HG03159 (cell line): Measurements from ENCODE around the gene TBKBP1.

Experiments
- ATAC-seq: cut with Tn5 transposase; IDR thresholded peaks from one replicate; pipeline ENCODE4 v1.9.1; 2021; ENCODE audit warnings: mild to moderate bottlenecking, moderate library complexity; ENCODE audit not compliant: unreplicated experiment

TBKBP1 gene, protein sequence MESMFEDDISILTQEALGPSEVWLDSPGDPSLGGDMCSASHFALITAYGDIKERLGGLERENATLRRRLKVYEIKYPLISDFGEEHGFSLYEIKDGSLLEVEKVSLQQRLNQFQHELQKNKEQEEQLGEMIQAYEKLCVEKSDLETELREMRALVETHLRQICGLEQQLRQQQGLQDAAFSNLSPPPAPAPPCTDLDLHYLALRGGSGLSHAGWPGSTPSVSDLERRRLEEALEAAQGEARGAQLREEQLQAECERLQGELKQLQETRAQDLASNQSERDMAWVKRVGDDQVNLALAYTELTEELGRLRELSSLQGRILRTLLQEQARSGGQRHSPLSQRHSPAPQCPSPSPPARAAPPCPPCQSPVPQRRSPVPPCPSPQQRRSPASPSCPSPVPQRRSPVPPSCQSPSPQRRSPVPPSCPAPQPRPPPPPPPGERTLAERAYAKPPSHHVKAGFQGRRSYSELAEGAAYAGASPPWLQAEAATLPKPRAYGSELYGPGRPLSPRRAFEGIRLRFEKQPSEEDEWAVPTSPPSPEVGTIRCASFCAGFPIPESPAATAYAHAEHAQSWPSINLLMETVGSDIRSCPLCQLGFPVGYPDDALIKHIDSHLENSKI

GRCh38 chr17:47693731-47694580 lies at the start of gene TBKBP1:
TSS of gene TBKBP1 (plus strand) at chr17:47694161. CDS start at chr17:47696113, 1,952 bp downstream.
- ATAC-seq, result no peak

DNA sequence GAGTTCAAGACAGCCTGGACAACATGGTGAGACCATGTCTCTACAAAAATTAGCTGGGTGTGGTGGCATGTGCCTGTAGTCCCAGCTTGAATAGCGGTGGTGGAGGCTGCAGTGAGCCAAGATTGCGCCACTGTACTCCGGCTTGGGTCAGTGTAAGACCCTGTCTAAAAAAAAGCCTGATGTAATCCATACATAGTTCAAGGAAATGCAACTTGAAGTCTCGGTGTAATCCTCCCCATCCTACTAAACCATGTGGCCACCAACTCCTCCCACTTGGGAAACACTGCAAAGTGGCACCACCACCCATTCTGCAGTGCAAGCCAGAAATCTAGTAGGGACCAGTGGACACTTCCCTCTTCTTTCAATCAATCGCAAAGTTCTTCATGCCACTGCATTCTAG lies 49.6 kb upstream of the TBKBP1 start:
- no peak for ATAC-seq

GRCh38 chr17:47649153-47649971 lies 44.6 kb upstream of the TBKBP1 start, which contains the start of gene KPNB1:
TSS of gene KPNB1 (plus strand) at chr17:47649919. CDS start at chr17:47650245, 326 bp downstream.
- peak; percentile 77 for ATAC-seq

GRCh38 chr17:47649972-47650524 lies 43.9 kb upstream of the TBKBP1 start:
- ATAC-seq, result peak; percentile 1

DNA sequence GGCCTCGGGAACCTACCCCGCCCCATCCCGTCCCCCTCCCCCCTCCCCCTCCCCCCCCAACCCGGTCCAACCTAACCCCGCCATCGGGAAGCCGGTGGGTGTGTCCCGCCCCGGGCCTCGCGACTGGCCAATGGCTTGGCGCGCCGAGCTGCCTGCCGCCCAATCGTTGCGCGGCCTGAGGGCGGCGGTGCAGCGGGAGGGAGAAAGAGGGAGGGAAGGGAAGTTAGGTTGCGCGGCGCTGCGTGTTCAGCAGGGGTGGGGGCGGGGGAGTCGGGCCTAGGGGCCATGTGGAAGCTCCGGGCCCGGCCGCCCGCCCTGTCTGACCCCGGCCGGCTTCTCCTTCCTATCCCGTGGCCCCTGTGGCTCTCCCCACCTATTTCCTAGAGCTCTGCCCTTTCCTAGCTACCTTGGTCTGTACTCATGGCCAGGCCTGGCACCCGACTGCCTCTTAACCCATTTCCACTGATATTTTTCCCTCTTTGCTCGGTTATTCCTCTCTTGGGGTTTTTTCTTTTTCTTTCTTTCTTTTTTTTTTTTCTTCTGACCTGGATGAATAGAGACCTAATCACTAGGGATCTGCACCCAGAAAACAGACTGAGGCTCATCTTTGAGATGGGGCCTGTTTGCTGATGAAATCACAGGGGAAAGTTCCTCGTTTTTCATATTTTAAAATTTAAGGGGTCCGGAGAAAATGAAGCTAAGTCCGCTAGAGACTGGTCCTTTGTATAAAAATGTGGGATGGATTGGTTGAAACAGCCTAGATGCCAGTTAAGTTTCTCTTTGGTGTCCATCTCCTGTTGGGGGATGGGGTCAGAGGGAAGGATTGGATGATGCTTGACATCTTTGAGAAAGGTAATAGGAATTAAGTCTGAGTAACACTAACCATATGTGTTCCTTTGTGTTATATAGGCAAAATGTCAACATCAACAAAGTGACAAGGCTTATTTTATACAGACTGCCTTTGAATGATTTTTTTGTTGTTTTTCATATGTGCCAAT lies 43.1 kb upstream of the TBKBP1 start:
- peak; percentile 46 for ATAC-seq

DNA sequence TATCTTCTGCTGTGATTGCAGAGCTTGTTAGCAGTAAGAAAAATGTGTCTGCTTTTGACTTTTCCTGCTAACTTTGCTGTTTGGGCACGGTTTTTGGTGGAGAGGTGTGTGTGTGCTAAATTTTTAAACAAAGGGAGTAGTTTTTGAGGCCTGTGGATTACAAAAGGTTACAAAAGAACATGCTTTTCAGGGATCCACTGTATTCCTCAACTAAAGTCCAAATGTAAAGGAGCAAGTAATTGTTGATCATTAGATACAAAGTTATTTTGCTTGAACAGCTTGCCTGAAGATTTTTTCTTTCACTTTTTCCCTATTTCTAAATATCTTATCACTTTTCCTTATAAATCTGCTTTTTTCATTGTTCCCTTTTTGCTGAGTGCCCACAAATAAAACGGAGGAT lies 42.3 kb upstream of the TBKBP1 start:
- ATAC-seq, result no peak

- ATAC-seq, result no peak
Observed at GRCh38 chr17:47652570-47652969, 41.4 kb upstream of the TBKBP1 start.

- no peak for ATAC-seq
Observed at GRCh38 chr17:47653442-47653841, 40.5 kb upstream of the TBKBP1 start.

- ATAC-seq, result no peak
Observed at GRCh38 chr17:47654991-47655390, 39.0 kb upstream of the TBKBP1 start.

GRCh38 chr17:47660064-47660492 lies 33.9 kb upstream of the TBKBP1 start:
- ATAC-seq, result peak; percentile 60

DNA sequence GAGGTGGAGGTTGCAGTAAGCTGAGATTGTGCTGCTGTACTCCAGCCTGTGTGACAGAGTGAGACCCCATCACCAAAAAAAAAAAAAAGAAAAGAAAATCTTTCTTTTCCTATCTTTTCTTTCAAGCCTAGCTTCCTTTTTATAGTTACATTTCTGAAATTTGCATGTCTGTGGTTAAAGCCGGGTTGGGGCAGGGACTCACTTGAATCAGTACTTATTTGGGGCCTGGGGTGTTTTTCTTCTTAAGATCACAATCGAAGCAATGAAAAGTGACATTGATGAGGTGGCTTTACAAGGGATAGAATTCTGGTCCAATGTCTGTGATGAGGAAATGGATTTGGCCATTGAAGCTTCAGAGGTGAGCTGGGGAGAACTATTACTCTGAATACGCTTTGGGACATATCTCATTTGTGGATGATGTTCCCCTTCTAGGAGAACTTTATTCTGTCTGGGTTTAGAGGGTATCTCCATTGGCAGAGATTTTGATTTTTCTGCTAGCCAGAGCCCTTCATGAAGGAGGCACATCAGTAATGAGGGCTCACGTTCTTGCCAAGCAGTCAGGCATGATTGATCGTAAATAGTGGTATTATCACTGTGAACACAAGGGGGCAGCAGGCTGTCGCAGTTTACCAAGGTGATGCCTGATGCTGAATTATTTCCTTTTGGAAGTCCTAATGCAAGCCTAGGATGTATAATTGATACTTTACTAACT lies 29.9 kb upstream of the TBKBP1 start:
- ATAC-seq, result no peak

DNA sequence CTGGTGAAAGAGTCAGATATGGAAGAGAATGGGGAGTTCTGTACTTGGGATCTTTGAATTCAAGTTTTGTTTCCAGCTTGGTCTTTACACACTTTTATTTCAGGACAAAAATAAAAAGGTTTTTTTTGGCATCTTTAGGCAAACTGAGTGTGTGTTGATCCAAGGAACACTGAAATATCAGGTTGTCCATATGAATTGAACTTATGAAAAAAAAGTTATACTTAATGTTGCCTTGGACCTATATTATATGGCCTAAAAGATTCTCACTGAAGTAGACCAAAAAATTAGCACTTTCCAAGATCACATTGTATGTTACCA lies 29.4 kb upstream of the TBKBP1 start:
- no peak for ATAC-seq

- no peak for ATAC-seq
Observed at GRCh38 chr17:47665655-47666054, 28.3 kb upstream of the TBKBP1 start.

DNA sequence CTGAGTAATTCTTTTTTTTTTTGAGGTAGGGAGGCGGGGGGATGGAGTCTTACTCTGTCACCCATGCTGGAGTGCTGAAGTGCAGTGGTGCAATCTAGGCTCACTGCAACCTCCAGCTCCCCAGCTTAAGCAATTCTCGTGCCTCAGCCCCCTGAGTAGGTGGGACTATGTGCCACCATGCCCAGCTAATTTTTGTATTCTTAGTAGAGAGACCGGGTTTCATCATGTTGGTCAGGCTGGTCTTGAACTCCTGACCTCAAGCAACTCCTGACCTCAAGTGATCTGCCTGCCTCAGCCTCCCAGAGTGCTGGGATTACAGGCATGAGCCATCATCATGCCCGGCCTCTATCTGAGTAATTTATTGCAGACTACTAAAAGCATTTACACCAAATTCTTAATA lies 24.9 kb upstream of the TBKBP1 start:
- no peak for ATAC-seq

GRCh38 chr17:47670064-47670463 lies 23.9 kb upstream of the TBKBP1 start:
- no peak for ATAC-seq

GRCh38 chr17:47674499-47674898 lies 19.5 kb upstream of the TBKBP1 start:
- ATAC-seq, result no peak

- ATAC-seq, result no peak
Observed at GRCh38 chr17:47675380-47676198, 18.4 kb upstream of the TBKBP1 start.

GRCh38 chr17:47676199-47676472 lies 17.8 kb upstream of the TBKBP1 start:
- no peak for ATAC-seq
